GM12872 (cell line): Measurements from ENCODE around the gene SLC35F1.

Source experiments
- CTCF ChIP-seq: IDR thresholded peaks from 3 replicates; pipeline ENCODE4 v1.5.1; 2011; ENCODE audit warnings: low read depth, mild to moderate bottlenecking, low read length, moderate library complexity; ENCODE audit not compliant: insufficient read depth

SLC35F1 gene

DNA sequence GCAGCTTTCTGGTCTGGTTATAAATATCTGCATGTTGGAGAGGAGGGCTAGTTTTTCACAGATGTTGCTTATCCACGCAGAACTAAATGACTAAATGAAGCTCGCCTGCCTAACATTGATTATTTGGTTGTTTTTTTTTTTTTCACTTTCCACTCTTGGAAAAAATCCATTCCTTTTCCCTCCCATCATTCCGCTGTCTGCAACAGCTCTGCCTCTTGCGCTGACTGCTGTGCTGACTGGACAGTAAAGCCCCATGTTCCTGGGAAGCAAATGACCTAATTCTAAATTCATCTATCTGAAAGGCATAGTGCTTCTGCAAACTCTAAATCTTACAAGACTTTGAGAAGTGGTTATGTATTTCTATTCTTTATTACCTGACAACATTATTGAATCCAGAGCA is 385.5 kb downstream of the SLC35F1 start:
- TF ChIP-seq CTCF, result no peak

DNA sequence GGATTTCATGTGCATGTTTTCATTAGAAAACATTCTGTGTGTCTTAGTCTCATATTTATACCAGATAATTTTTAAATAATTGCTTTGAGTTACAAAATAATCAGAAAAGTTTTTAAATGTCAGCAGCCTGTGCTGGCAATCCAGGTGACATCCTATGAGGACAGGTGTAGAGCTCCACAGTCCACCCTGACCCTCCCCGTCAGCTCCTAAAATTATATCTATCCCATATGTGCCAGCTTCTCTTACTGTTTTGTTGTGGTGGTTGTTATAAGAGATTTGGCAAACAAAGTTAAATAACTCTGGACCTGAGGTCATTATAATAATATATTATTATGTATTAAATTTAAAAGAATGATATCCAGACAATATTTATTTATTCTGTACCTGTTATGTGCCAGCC is 387.8 kb downstream of the SLC35F1 start:
- no peak for TF ChIP-seq CTCF

DNA sequence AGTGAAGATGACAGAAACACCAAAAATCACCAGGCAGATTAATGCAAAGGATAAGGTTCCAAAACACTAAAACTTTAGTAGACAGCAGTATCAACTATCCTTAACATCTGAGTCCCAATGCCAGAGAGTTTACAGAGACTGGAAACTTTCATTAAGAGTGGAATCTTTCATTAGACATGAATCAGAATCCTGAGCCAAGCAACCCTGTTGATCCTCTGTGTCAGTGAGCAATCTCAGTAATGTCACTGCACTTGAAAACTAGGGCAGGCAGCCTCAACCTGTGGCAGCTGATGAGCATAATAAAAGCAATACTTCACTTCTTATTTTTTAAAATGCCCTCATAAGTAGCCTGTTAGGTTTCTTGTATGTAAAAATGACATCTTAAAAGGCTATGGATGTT is 388.3 kb downstream of the SLC35F1 start:
- TF ChIP-seq CTCF, result no peak

DNA sequence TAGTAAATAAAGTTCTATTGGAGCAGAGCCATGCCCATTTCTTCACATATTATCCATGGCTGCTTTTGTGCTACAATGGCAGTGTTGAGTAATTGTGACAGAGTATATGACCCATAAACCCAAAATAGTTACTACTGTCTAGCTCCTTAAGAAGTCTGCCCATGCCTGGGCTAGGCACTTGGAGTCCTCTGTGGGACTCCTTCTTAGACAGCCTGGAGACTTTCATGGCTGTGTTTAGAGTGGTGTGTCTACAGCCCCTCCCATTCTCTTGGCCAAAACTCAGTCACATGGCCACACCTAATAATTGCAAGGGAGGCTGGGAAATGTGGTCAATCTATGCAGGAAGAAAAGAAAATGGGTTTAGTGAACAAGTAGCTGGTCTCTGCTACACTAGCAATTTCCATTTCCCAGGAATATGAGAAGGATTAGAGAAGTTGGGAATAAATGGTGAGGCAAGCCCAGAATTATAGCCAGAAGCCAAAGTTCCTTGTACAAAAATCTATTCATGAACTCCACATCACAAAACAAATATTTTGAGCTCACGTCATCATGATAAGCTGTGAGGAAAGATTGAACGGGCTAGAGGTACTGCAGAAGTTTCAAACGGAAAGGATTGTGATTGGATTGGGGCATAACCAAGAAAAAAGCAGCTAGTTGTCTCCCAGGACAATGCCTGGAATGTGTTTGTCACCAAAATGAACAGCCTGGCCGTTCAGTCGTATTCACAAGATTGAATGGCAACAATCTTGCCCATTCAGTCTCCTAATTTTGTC is 389.3 kb downstream of the SLC35F1 start:
- TF ChIP-seq CTCF, result no peak

GRCh38 chr6:118297821-118298220 is 390.8 kb downstream of the SLC35F1 start:
- TF ChIP-seq CTCF, result no peak

GRCh38 chr6:118298476-118299427 is 391.7 kb downstream of the SLC35F1 start:
- no peak for TF ChIP-seq CTCF

DNA sequence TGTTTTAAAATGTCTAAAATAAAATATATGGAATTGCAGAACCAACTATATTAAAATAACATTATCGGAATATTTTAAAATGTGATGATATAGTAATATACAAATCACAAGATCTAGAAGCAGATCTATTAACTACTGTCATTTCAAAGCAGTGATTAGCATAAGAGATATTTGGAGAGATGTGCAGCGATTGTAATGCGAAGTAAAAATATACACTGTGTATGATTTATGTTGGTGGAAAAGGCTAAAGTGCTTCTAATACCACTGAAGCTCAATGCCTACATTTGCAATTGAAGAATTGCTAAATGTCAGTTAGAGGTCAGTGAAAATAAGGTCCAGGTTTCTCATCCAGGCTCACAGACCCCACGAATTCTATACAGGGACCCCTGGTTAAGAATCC is 392.4 kb downstream of the SLC35F1 start:
- TF ChIP-seq CTCF, result no peak
